Stimulated activated naive CD4-positive, alpha-beta T cell (primary cell): ENCODE measurements around the gene IL21.

ENCODE experiments used
- DNase-seq, 6 experiments: peaks; one replicate each; lab custom pipeline; 2025; lab: John Stamatoyannopoulos, UW

Gene IL21

GRCh38 chr4:122633211-122633610 lies 12.3 kb upstream of the IL21 start:
- no peak for DNase-seq

- no peak for DNase-seq
Observed at GRCh38 chr4:122632396-122633143, 11.7 kb upstream of the IL21 start.

GRCh38 chr4:122625156-122625555 lies 4.3 kb upstream of the IL21 start:
- no peak for DNase-seq

GRCh38 chr4:122624205-122624604 lies 3.3 kb upstream of the IL21 start:
- DNase-seq: no peak

DNA sequence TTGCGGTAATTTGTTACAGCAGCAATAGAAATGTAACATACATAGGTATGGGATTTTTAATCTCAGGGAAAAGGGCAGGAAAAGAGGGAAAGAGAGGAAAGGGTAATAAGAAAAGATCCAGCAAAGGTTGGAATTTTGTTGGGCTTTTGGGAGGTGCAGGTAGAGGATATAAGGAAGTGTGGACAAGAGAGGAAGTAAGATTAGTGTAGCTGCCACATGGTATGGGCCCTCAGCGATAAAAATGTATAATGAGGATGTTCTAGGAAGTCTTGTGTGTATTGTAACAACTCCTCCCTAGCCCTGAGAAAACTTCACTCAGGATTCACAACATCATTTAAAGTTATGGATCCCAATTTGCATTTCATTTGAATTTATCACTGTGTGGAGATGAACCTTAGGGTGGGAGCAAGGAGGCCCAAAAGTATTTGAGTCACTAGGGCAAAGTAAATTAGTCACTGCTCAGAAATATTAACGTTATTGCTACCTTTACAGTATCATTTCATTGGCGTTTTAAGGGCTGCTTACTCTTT lies 2.8 kb upstream of the IL21 start:
- no peak for DNase-seq

DNA sequence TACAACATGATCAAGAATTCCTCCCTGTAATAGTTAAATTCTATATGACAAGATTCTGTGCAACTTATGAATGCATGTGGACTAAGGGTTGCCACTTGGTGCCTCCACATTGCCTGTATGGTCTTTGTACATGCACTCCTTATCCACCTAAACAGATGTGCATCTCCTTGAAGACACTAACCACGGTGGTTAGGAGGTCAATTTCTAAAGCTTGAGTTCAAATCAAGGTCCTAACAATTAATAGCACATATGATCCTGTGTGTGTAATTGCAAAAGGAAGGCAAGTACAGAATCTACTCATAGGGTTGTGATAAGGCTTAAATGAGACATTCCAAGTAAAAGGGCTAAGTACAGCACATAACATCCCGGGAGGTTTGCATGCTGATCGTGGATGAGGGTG lies 1.5 kb upstream of the IL21 start:
- no peak for DNase-seq

GRCh38 chr4:122619611-122620010 lies 1.3 kb downstream of the IL21 start:
- DNase-seq: no peak

DNA sequence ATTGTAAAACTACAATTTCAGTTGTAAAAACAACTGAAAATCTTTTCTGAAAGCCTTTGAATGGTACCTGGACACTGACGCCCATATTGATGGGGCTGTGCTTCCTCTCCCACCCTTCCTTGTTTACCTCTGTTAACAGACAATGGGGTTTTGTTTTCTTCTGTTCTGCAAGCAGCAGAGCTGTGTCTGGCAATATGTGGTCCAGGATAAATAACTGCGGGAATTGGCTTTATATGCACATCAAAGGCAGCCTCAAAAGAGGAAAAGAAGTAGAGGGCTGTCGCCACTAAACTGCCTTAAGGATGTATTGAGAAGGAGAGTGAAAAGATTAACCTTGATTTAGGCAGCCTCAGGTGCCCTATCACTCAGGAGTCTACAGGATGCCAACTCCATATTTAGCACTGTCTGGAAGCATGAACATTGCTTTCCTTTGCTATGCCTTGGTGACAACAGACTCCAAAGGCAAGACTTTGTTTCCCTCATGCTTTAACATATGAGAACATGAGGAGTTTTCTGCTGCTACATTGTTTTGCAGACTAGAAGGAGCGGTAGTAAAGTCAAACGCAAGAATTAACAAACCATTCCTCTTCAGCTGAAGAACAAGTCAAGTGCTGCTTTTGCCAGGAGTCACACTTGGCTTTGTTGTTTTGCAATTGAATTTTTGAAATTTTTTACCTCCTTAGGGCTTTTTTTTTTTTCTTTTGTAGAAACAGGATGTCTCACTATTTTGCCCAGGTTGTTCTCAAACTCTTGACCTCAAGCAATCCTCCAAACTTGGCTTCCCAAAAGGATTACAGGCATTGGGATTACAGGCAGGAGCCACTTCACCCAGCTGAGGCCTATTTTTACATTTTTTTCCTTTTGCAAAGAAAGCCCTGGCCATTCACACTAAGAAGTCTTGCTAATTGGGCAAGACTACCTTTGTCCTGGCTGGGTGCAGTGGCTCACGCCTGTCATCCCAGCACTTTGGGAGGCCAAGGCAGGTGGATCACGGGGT lies 3.0 kb downstream of the IL21 start:
- DNase-seq: no peak

- DNase-seq: no peak
Observed at GRCh38 chr4:122616915-122617596, 3.8 kb downstream of the IL21 start.

- DNase-seq: no peak
Observed at GRCh38 chr4:122614621-122615020, 6.2 kb downstream of the IL21 start.

DNA sequence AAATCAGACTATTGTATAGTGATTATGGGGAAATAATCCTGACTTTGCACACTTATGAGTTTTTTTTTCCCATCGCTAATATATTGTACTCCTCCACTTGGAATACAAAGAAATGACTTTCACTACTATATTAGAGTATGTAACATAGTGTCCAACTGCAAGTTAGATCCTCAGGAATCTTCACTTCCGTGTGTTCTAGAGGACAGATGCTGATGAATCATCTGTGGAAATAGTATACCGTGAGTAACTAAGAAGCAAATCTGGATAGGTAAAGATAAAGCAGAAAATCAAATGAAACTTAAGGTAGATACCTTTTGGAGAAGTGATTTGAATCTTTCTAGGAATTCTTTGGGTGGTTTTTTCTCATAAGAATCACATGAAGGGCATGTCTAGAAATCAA lies 8.3 kb downstream of the IL21 start:
- DNase-seq: no peak

DNA sequence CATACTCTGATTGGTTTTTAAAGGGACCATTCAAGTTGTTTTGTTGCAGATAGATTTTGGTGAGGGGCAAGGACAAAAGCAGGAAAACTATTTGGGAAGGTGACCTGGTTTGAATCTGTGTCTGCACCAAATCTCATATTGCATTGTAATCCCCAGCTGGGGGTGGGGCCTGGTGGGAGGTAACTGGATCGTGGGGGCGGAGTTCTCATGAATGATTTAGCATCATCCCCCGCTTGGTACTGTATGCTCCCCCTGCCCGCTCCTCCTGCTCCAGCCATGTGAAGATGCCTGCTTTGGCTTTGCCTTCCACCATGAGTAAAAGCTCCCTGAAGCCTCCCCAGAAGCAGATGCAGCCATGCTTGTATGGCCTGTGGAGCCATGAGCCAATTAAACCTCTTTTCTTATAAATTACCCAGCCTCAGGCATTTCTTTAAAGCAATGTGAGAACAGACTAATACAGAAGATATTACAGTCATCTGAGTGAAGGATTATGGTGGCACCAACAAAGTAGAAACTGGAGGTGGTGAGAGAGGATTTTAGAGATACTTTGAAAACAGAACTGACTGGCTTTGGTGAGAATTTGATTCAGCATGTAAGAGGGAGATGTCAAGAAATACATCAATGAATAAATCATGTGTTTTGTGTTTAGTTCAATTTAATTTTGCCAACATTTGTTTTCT lies 14.4 kb downstream of the IL21 start:
- no peak for DNase-seq

DNA sequence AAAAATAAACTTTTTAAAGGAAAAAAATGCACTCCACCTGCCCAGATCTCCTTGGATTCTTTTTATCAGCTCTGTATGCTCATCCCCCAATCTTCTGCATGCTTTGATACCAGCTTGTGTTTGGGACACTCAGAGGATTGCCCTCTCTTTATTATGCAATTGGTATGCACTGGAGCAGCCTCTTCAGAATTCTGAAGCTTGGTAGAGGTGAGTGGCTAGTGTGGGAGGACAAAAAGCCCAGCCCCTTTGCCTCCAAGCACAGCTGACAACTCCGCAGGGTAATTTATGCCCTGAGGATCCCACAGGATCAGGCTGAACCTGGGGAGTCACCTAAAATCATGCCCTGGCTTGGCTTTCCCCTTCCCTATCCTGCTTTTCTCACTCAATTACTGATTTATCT lies 16.7 kb downstream of the IL21 start:
- no peak for DNase-seq

DNA sequence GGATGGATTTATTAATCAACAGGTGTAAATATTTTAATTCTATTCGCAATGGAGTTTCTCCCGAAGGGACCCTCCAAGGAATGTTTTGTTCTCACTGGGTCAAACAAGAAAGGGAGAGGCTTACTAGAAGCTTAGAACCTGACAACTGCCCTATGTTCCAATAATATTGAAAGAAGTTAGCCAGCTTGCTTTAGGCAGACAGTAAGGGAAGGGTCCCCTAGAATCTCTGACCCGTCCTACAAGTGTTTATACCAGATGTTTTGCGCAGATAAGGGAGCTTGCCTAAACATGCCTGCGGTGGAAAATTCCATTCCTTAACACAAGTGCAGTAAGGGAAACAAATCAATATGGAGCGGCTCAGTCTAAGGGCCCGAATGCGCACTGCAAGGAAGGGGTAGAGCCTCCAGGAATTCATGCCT lies 17.7 kb downstream of the IL21 start:
- DNase-seq: no peak

GRCh38 chr4:122602277-122603142 lies 18.4 kb downstream of the IL21 start:
- peak in 3 of 6 experiments; percentile 7 to 30 (median 13) for DNase-seq

DNA sequence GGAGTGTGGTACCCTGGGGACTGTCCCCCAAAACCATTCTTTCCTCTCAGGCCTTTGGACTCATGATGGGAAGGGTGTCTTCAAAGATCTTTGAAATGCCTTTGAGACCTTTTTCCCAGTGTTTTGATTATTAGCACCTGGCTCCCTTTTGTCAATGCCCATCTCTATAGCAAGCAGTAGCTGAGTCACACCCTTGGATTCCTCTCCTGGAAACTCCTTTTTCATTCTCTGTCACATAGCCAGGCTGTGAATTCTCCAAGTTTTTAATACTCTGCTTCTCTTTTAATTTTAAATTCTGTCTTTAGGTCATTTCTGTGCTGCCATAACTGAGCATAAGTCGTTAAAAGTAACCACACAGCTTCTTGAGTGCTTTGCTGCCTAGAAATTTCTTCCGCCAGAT lies 29.7 kb downstream of the IL21 start:
- DNase-seq: no peak

- no peak for DNase-seq
Observed at GRCh38 chr4:122588453-122589238, 32.2 kb downstream of the IL21 start.

DNA sequence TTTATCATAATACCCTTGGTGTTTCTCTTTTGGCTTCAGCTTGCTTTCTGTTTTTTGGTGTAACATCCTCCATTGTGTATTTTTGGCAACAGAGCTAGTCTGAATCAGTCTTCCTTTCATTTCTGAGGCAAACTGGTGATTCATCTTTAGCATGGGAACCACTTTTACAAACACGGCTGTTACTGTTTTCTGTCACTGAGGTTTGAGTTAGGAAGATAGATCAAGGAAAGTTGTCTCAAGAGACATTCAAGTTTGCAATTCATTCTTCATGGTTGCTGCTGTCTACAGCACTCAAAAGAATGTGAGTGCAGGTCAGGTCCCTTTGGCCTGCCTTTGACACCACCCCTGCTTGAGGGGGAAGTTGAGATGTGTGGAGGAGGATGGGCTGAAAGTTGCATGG lies 36.3 kb downstream of the IL21 start:
- peak in 2 of 6 experiments; percentile 18 to 20 for DNase-seq

- no peak for DNase-seq
Observed at GRCh38 chr4:122583906-122584305, 37.0 kb downstream of the IL21 start.
